Activated T-cell treated with anti-CD3 and anti-CD28 coated beads, Interleukin-2, amount 50 U/mL, for 4 hours (primary cell): Measurements from ENCODE around the gene DENND5B. TPM values are rescaled to one million over a fixed set of nuclear protein-coding genes. Genes with fewer than 3 reads are reported as not detected.
"Not testable (repeated sequence)": the region's sequence is repeated elsewhere in the genome, so short reads cannot be mapped to it uniquely, and the experiment has no call there.

ENCODE experiments used
- ATAC-seq, 2 donors: fragments of 200-7000 bp; cut with Tn5 transposase; one replicate each; pipeline ENCODE4 v1.10.0; 2021
- DNase-seq: peaks from one replicate; pipeline ENCODE4 v3.0.0-alpha.2; 2020
- H3K27me3 Mint-ChIP-seq: one replicate; pipeline ENCODE4 v1.8.0; 2021; ENCODE audit warnings: low read depth, mixed read lengths
- H3K36me3 Mint-ChIP-seq: one replicate; pipeline ENCODE4 v1.8.0; 2022; ENCODE audit warnings: mixed read lengths; ENCODE audit not compliant: insufficient read depth
- H3K4me1 Mint-ChIP-seq: one replicate; pipeline ENCODE4 v1.8.0; 2021; ENCODE audit warnings: low read depth, mixed read lengths
- H3K4me3 Mint-ChIP-seq: one replicate; pipeline ENCODE4 v1.8.0; 2021; ENCODE audit warnings: mild to moderate bottlenecking, moderate library complexity, mixed read lengths
- H3K9me3 Mint-ChIP-seq: one replicate; pipeline ENCODE4 v1.8.0; 2021; ENCODE audit warnings: mixed read lengths
- total RNA-seq, 3 donors: library from RNA; stranded (reverse); gene quantifications; one replicate each; pipeline ENCODE4 v1.2.1, GENCODE V29; 2021

The DENND5B gene
- total RNA-seq = under 1 TPM; 0.10 to 0.33 (median 0.29) TPM

DNA sequence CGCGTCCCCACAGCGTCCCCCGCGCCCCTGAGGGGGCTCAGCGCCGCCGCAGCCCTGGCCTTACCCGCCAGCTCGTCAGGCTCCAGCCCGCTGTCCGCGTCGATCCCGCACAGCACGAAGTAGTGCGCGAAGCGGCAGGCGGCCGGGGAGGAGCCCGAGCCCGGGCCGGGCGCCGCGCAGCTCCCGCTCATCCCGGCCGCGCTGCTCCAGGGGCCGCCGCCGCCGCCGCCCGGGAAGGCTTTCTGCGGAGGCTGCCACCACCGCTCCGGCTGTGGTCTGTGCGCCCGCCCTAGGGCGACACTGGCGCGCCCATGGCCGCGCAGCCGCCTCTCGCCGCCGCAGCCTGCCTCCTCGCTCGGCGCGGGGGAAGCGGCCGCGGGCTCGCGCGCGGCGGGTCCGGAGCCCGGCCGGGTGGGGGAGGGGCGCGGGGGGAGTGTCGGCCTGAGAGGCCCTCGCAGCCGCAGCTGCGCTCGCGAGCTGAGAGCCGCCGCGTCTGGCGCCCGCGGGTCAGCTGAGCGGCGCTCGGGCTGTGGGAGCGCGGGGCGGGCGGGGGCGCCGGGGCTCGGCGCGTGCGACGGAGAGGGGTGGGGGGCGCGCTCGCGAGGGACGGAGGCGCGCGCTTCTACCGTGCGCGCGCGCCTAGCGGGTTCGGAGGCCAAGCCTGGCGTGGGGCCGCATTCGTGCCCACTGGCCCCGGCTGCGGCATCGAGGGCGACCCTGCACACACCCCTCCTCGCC is at the start of gene DENND5B:
Gene DENND5B, minus strand, starts transcription at position 495 of the 738 bp plus-strand sequence. Its CDS starts 304 bp downstream, at position 191.
- DNase-seq (no peak), ATAC-seq (peak; percentile 44 to 49)
- peaks cover 47% of the 10 kb centered on the region for H3K27me3 Mint-ChIP-seq
- peaks cover 11% of the 10 kb centered on the region for H3K4me1 Mint-ChIP-seq
- peak within 1 kb of the TSS; percentile 85 for H3K4me3 Mint-ChIP-seq
- no peaks in the 10 kb centered on the region for H3K36me3 Mint-ChIP-seq
- no peaks in the 10 kb centered on the region for H3K9me3 Mint-ChIP-seq

DNA sequence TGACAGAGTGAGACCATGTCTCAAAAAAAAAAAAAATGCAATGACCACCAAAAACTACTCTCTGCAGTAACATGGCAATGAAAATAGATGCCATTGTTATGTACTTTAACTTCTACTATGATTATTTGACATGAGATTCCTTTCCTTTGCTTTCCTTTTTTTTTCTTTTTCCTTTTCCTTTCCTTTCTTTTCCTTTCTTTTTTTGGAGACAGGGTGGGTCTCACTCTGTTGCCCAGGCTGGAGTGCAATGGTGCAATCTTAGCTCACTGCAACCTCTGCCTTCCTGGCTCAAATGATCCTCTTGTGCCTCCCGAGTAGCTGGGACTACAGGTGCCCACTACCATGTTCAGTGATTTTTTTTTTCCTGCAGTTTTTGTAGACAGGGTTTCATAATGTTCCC is 43.7 kb upstream of the DENND5B start:
- DNase-seq = no peak
- peaks cover 4% of the 10 kb centered on the region for H3K4me1 Mint-ChIP-seq
- ATAC-seq = no peak
- no peaks in the 10 kb centered on the region for H3K27me3 Mint-ChIP-seq
- no peaks in the 10 kb centered on the region for H3K36me3 Mint-ChIP-seq
- no peaks in the 10 kb centered on the region for H3K9me3 Mint-ChIP-seq
- H3K4me3 Mint-ChIP-seq = no peak overlapping the region

DNA sequence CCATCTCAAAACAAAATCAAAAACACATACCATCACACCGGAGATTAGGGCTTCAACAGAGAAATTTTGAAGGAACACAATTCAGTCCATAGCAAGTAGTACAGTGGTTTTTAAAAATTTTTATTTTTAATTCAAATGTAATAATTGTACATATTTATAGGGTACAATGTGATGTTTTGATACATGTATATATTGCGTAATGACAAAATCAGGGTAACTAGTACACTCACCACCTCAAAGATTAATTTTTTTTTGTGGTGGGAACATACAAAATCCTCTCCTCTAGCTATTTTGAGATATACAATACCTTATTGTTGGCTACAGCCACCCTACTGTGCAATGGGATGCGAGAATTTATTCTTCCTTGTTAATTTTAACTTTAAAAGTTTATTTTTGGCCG is 42.5 kb upstream of the DENND5B start:
- DNase-seq = no peak
- H3K36me3 Mint-ChIP-seq = no peaks in the 10 kb centered on the region
- peaks cover 4% of the 10 kb centered on the region for H3K4me1 Mint-ChIP-seq
- ATAC-seq = no peak
- H3K9me3 Mint-ChIP-seq = no peaks in the 10 kb centered on the region
- no peaks in the 10 kb centered on the region for H3K27me3 Mint-ChIP-seq
- H3K4me3 Mint-ChIP-seq = no peak overlapping the region

GRCh38 chr12:31631809-31632208 is 40.9 kb upstream of the DENND5B start:
- no peak for DNase-seq
- Mint-ChIP-seq H3K4me1 (peaks cover 4% of the 10 kb centered on the region), H3K27me3 (no peaks in the 10 kb centered on the region), H3K4me3 (no peak overlapping the region), H3K9me3 (no peaks in the 10 kb centered on the region), H3K36me3 (no peaks in the 10 kb centered on the region)
- no peak for ATAC-seq

DNA sequence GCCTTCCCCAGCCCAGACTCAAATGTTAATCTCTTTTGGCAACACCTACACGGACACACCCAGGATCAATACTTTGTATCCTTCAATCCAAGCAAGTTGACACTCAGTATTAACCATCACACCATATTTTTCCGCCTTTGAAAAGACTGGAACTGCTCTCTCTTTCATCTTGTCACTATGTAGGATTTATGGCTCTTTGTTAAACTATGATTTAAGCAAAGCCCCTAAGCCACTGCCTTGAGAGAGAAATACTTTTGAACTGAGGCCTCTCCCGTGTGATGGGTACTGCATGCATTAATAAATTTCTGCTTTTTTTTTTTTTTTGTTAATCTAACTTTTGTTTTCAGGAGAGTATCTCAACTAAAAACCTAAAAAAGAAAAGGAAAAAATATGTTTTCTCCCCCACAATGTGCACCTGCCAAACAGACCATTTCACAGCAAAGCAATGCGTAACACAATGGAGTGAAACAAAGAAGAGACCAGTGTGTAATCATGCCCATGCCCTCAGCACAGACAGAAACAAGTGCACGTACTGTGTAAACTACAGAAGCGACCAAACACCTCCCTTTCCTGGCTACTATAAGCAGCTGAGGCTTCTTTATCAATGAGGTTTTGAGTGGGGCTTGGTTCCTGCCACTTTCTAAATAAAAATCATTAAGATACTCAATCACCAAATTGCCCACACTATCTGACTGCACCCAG is 40.2 kb upstream of the DENND5B start:
- H3K4me3 Mint-ChIP-seq = no peak overlapping the region
- H3K4me1 Mint-ChIP-seq = no peaks in the 10 kb centered on the region
- no peak for ATAC-seq
- H3K9me3 Mint-ChIP-seq = peaks cover under 1% of the 10 kb centered on the region
- H3K36me3 Mint-ChIP-seq = no peaks in the 10 kb centered on the region
- no peak for DNase-seq
- no peaks in the 10 kb centered on the region for H3K27me3 Mint-ChIP-seq

DNA sequence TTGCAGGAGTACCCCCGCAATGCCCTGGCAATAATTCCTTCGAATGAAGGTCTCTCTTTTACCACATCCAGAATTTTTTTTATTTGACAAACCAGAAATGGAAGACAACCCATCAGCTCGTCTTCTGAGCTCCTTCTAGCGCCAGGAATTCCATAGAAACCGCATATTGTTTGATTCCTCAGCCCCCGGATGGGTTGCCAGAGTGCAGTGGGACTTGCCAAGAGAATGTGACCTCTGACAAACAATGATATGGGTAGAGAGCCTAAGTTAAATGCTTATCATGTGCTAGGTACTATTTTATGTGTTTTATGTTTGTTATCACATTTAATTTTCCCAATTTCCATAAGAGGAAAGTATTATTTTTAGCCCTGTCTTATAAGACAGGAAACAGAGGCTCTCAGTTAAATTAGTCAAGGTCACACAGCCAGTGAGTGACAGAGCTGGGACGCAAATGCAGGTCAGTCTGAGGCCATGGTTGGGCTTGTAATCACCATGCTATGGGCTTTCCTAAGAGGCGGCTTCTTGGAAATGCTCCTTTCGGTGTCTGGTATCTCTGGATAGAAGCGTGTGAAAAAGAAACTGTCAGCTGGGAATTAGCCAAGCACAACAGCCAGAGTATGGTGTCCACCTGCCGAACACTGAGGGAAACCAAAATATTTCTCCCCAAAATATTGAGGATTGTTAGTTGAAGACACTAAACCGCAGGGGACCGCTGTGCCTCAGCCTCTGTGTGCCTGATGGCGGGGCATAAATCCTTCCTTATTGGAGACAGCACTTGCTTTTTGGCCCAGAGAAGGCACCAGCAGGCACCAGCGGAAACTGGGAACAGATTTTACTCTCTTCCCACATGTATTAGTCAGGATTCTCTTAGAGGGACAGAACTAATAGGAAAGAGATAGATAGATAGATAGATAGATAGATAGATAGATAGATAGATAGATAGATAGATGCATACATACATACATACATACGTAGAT is 39.1 kb upstream of the DENND5B start:
- no peak for ATAC-seq
- H3K9me3 Mint-ChIP-seq = peaks cover 3% of the 10 kb centered on the region

DNA sequence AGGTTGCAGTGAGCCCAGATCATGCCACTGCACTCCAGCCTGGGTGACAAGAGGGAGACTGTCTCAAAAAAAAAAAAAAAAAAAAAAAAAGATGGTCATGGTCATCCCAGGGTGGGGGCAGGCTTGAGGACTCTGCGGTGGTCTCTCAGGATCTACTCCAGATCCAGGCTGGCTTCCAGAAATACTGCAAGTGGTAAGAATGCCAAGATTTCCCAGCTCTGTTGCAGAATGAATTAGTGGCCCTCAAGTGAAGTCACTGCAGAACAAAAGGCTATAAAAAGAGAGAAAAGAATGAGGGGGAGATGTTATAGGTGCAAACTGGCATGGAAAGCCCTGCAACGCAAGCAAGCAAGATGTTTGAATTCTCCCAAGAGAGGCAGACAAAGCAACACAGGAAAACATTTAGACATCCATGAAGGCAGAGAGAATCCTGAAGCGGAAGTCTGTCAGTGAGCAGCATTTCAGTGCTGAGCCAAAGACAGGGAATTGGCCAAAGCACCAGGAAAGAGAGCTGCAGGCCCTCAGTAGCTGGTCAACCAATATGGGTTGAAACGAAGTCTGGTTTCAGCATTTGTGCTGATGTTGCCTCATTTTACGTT is 36.6 kb upstream of the DENND5B start:
- H3K4me1 Mint-ChIP-seq = no peaks in the 10 kb centered on the region
- no peaks in the 10 kb centered on the region for H3K36me3 Mint-ChIP-seq
- ATAC-seq (no peak), DNase-seq (no peak)
- peaks cover 3% of the 10 kb centered on the region for H3K9me3 Mint-ChIP-seq
- no peak overlapping the region for H3K4me3 Mint-ChIP-seq
- no peaks in the 10 kb centered on the region for H3K27me3 Mint-ChIP-seq

More for the DNA sequence above, 39.1 kb upstream of the DENND5B start:
- no peak for DNase-seq
- H3K4me3 Mint-ChIP-seq = no peak overlapping the region
- H3K27me3 Mint-ChIP-seq = no peaks in the 10 kb centered on the region
- no peaks in the 10 kb centered on the region for H3K36me3 Mint-ChIP-seq
- no peaks in the 10 kb centered on the region for H3K4me1 Mint-ChIP-seq

- H3K4me1 Mint-ChIP-seq = no peaks in the 10 kb centered on the region
- no peak overlapping the region for H3K4me3 Mint-ChIP-seq
- DNase-seq = no peak
- peak; percentile 73 to 76 for ATAC-seq
- H3K27me3 Mint-ChIP-seq = no peaks in the 10 kb centered on the region
- peaks cover 3% of the 10 kb centered on the region for H3K9me3 Mint-ChIP-seq
- H3K36me3 Mint-ChIP-seq = no peaks in the 10 kb centered on the region
Observed at GRCh38 chr12:31626270-31626995, 35.5 kb upstream of the DENND5B start.

DNA sequence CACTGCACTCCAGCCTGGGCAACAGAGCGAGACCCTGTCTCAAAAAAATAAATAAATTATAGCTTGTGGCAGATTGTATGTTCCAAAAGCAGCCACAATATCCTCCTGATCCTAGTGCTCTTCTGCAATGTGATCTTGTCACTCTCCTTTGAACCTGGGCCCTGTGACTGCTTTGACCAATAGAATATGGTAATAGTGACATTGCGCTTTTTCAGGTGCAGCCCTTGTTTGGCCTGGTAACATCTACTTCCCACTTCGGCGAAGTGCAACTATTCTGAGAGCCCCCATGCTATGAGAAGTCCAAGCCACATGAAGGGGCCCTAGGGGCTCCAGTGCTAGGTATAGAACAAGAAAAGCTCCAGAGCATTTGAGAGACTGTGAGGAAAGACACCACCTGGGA is 31.1 kb upstream of the DENND5B start:
- H3K36me3 Mint-ChIP-seq = no peaks in the 10 kb centered on the region
- no peak for ATAC-seq
- peaks cover 3% of the 10 kb centered on the region for H3K9me3 Mint-ChIP-seq

GRCh38 chr12:31620311-31620710 is 29.4 kb upstream of the DENND5B start:
- Mint-ChIP-seq H3K4me1 (peaks cover 3% of the 10 kb centered on the region), H3K27me3 (peaks cover 7% of the 10 kb centered on the region), H3K9me3 (no peaks in the 10 kb centered on the region), H3K4me3 (no peak overlapping the region), H3K36me3 (no peaks in the 10 kb centered on the region)
- DNase-seq (no peak), ATAC-seq (no peak)

More for the DNA sequence above, 31.1 kb upstream of the DENND5B start:
- no peak overlapping the region for H3K4me3 Mint-ChIP-seq
- DNase-seq = no peak
- peaks cover 3% of the 10 kb centered on the region for H3K4me1 Mint-ChIP-seq
- peaks cover 7% of the 10 kb centered on the region for H3K27me3 Mint-ChIP-seq

DNA sequence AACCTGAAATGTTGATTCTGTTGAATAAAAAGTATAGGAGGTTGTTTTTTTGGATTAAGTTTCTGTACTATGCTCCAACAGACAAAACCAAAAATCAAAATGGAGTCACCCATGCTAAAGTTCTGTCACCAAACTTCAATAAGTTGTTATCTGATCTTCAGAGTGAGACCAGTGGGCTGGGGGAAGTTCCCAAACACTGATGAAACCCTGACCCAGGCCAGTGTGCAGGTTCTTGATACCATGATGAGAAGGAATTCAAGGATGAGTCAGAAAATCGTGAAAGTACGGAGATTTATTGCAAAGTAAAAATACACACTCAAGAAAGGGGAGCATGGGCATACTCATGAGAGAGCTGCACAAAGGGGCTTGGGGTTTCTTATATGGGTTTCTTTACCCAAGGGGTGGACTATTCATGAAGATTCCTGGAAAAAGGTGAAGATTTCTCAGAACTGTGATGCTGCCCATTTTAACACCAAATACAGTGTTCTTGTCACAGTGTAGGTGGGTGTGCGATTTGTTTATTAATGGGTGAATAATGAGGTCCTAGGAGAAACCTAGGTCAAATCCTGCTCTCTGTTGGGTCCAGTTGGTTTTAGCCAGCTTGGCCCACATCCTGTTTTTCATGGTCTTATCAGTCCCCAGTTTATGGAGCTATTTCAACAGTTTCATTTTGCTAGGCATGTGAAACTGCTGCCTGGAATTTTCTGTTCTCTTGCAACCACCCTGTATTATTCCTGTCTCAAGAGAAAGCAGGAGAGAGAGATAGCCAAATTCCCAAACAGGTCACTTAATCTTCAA is 27.5 kb upstream of the DENND5B start:
- H3K4me1 Mint-ChIP-seq = peaks cover 3% of the 10 kb centered on the region
- no peak overlapping the region for H3K4me3 Mint-ChIP-seq
- ATAC-seq (no peak), DNase-seq (no peak)
- peaks cover 7% of the 10 kb centered on the region for H3K27me3 Mint-ChIP-seq
- H3K9me3 Mint-ChIP-seq = no peaks in the 10 kb centered on the region
- H3K36me3 Mint-ChIP-seq = no peaks in the 10 kb centered on the region

- no peaks in the 10 kb centered on the region for H3K36me3 Mint-ChIP-seq
- ATAC-seq (no peak), DNase-seq (no peak)
- H3K9me3 Mint-ChIP-seq = peaks cover 4% of the 10 kb centered on the region
- H3K27me3 Mint-ChIP-seq = peaks cover 7% of the 10 kb centered on the region
- no peak overlapping the region for H3K4me3 Mint-ChIP-seq
- H3K4me1 Mint-ChIP-seq = no peaks in the 10 kb centered on the region
Observed at GRCh38 chr12:31612819-31613218, 21.9 kb upstream of the DENND5B start.

DNA sequence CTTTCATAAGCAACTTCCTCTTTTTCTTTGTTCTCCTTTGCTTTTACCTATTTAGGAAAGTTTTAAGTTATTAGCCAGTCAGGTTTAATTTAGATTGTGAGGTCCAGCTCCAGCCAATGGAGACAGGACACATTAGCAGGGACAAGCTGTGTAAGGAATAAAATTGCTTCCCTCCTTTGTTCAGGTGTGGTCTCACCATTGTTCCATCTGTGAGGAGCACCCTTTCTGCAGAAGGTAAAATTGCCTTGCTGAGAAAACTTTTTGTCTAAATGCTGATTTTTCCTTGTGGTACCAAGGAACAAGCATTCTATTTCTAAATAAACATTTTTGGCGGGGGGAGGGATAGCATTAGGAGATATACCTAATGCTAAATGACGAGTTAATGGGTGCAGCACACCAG is 17.4 kb upstream of the DENND5B start:
- H3K4me1 Mint-ChIP-seq, DNase-seq, H3K36me3 Mint-ChIP-seq, H3K4me3 Mint-ChIP-seq, ATAC-seq, H3K9me3 Mint-ChIP-seq: not testable (repeated sequence)
- peaks cover 14% of the 10 kb centered on the region for H3K27me3 Mint-ChIP-seq
